ENCODE results near the gene HSD3B7.

Gene HSD3B7

GRCh38 chr16:30969246-30969842 is 15.7 kb upstream of the HSD3B7 start:
- no peak for ATAC-seq
- Mint-ChIP-seq H3K36me3 (peaks cover 98% of the 10 kb centered on the region), H3K27ac (no peak overlapping the region)

GRCh38 chr16:30971298-30971697 is 13.7 kb upstream of the HSD3B7 start:
- DNase-seq (ENCODE audit: low spot score in 2 of 2) (no peak), ATAC-seq (no peak)
- Mint-ChIP-seq H3K4me3 (no peak overlapping the region), H3K4me1 (peaks cover 33% of the 10 kb centered on the region), H3K27ac (peak overlapping the region; percentile 66), H3K36me3 (peaks cover 98% of the 10 kb centered on the region), H3K9me3 (no peaks in the 10 kb centered on the region)

More at GRCh38 chr16:30969246-30969842, 15.7 kb upstream of the HSD3B7 start:
- Mint-ChIP-seq H3K4me3 (no peak overlapping the region), H3K9me3 (no peaks in the 10 kb centered on the region), H3K4me1 (peaks cover 29% of the 10 kb centered on the region)
- no peak for DNase-seq (ENCODE audit: low spot score in 2 of 2)

- peak overlapping the region; percentile 55 for H3K27ac Mint-ChIP-seq
- peaks cover 98% of the 10 kb centered on the region for H3K36me3 Mint-ChIP-seq
- no peaks in the 10 kb centered on the region for H3K9me3 Mint-ChIP-seq
- H3K4me3 Mint-ChIP-seq = no peak overlapping the region
- H3K4me1 Mint-ChIP-seq = peaks cover 41% of the 10 kb centered on the region
- ATAC-seq (no peak), DNase-seq (ENCODE audit: low spot score in 2 of 2) (no peak)
Measured at GRCh38 chr16:30972872-30973271, 12.1 kb upstream of the HSD3B7 start.

- H3K36me3 Mint-ChIP-seq = peaks cover 97% of the 10 kb centered on the region
- H3K27ac Mint-ChIP-seq = peak overlapping the region; percentile 33
- no peak for DNase-seq (ENCODE audit: low spot score in 2 of 2)
- peaks cover 41% of the 10 kb centered on the region for H3K4me1 Mint-ChIP-seq
- H3K9me3 Mint-ChIP-seq = no peaks in the 10 kb centered on the region
- no peak for ATAC-seq
- no peak overlapping the region for H3K4me3 Mint-ChIP-seq
Measured at GRCh38 chr16:30974348-30974747, 10.7 kb upstream of the HSD3B7 start.

- peaks cover 92% of the 10 kb centered on the region for H3K36me3 Mint-ChIP-seq
Measured at GRCh38 chr16:30976486-30976885, 8.5 kb upstream of the HSD3B7 start.

GRCh38 chr16:30977502-30977901 is 7.5 kb upstream of the HSD3B7 start:
- DNase-seq (ENCODE audit: low spot score in 2 of 2) (no peak), ATAC-seq (no peak)
- Mint-ChIP-seq H3K4me1 (peaks cover 37% of the 10 kb centered on the region), H3K9me3 (no peaks in the 10 kb centered on the region), H3K27ac (peak overlapping the region; percentile 86), H3K36me3 (peaks cover 92% of the 10 kb centered on the region), H3K4me3 (no peak overlapping the region)

More at GRCh38 chr16:30976486-30976885, 8.5 kb upstream of the HSD3B7 start:
- DNase-seq (ENCODE audit: low spot score in 2 of 2) (no peak), ATAC-seq (no peak)
- Mint-ChIP-seq H3K9me3 (no peaks in the 10 kb centered on the region), H3K27ac (peak overlapping the region; percentile 86), H3K4me1 (peaks cover 35% of the 10 kb centered on the region), H3K4me3 (no peak overlapping the region)

- Mint-ChIP-seq H3K9me3 (no peaks in the 10 kb centered on the region), H3K4me3 (no peak overlapping the region), H3K36me3 (peaks cover 78% of the 10 kb centered on the region), H3K27ac (no peak overlapping the region), H3K4me1 (peaks cover 28% of the 10 kb centered on the region)
- ATAC-seq (no peak), DNase-seq (ENCODE audit: low spot score in 2 of 2) (no peak)
Measured at GRCh38 chr16:30979170-30980022, 5.6 kb upstream of the HSD3B7 start.

- H3K4me3 Mint-ChIP-seq = no peak overlapping the region
- peaks cover 72% of the 10 kb centered on the region for H3K36me3 Mint-ChIP-seq
- no peaks in the 10 kb centered on the region for H3K9me3 Mint-ChIP-seq
- no peak for DNase-seq (ENCODE audit: low spot score in 2 of 2)
- peaks cover 26% of the 10 kb centered on the region for H3K4me1 Mint-ChIP-seq
- peak overlapping the region; percentile 54 for H3K27ac Mint-ChIP-seq
- no peak for ATAC-seq
Measured at GRCh38 chr16:30980023-30980371, 5.0 kb upstream of the HSD3B7 start.

- no peak for DNase-seq (ENCODE audit: low spot score in 2 of 2)
- peaks cover 68% of the 10 kb centered on the region for H3K36me3 Mint-ChIP-seq
- H3K4me3 Mint-ChIP-seq = no peak overlapping the region
- ATAC-seq = no peak
- peak overlapping the region; percentile 54 for H3K27ac Mint-ChIP-seq
- H3K9me3 Mint-ChIP-seq = no peaks in the 10 kb centered on the region
- H3K4me1 Mint-ChIP-seq = peaks cover 26% of the 10 kb centered on the region
Measured at GRCh38 chr16:30980434-30980833, 4.6 kb upstream of the HSD3B7 start.

- peaks cover 63% of the 10 kb centered on the region for H3K36me3 Mint-ChIP-seq
- ATAC-seq (no peak), DNase-seq (ENCODE audit: low spot score in 2 of 2) (no peak)
- H3K4me3 Mint-ChIP-seq = no peak overlapping the region
- H3K4me1 Mint-ChIP-seq = peaks cover 22% of the 10 kb centered on the region
- no peaks in the 10 kb centered on the region for H3K9me3 Mint-ChIP-seq
- no peak overlapping the region for H3K27ac Mint-ChIP-seq
Measured at GRCh38 chr16:30980959-30981358, 4.0 kb upstream of the HSD3B7 start.

- Mint-ChIP-seq H3K27ac (peak overlapping the region; percentile 86), H3K4me3 (no peak overlapping the region), H3K9me3 (no peaks in the 10 kb centered on the region), H3K36me3 (peaks cover 45% of the 10 kb centered on the region), H3K4me1 (peaks cover 10% of the 10 kb centered on the region)
- ATAC-seq = no peak
- DNase-seq (ENCODE audit: low spot score in 2 of 2) = no peak
Measured at GRCh38 chr16:30982548-30983288, 2.3 kb upstream of the HSD3B7 start.

- Mint-ChIP-seq H3K36me3 (peaks cover 38% of the 10 kb centered on the region), H3K9me3 (no peaks in the 10 kb centered on the region), H3K4me3 (no peak overlapping the region), H3K4me1 (peaks cover 10% of the 10 kb centered on the region), H3K27ac (peak overlapping the region; percentile 86)
- DNase-seq (ENCODE audit: low spot score in 2 of 2) (no peak), ATAC-seq (no peak)
Measured at GRCh38 chr16:30983289-30983889, 1.6 kb upstream of the HSD3B7 start.

GRCh38 chr16:30983898-30984610 is 953 bp upstream of the HSD3B7 start:
- ATAC-seq = no peak
- peaks cover 10% of the 10 kb centered on the region for H3K4me1 Mint-ChIP-seq
- peaks cover 32% of the 10 kb centered on the region for H3K36me3 Mint-ChIP-seq
- no peak for DNase-seq (ENCODE audit: low spot score in 2 of 2)
- no peak overlapping the region for H3K27ac Mint-ChIP-seq
- H3K4me3 Mint-ChIP-seq = no peak overlapping the region
- no peaks in the 10 kb centered on the region for H3K9me3 Mint-ChIP-seq

GRCh38 chr16:30985401-30986128 is 558 bp downstream of the HSD3B7 start:
- ATAC-seq (peak; percentile 4), DNase-seq (ENCODE audit: low spot score in 2 of 2) (no peak)
- no peaks in the 10 kb centered on the region for H3K9me3 Mint-ChIP-seq
- peaks cover 10% of the 10 kb centered on the region for H3K4me1 Mint-ChIP-seq
- peak overlapping the region; percentile 32 for H3K4me3 Mint-ChIP-seq
- no peak overlapping the region for H3K27ac Mint-ChIP-seq
- peaks cover 24% of the 10 kb centered on the region for H3K36me3 Mint-ChIP-seq

Measured in stimulated activated effector memory CD8-positive, alpha-beta T cell treated with anti-CD3 and anti-CD28 coated beads, Interleukin-12 subunit alpha, Interleukin-12 subunit beta, amount 100 ng/mL, for 72 hours (primary cell).